ENCODE results near the gene THBS3.
"Not testable (repeated sequence)": the region's sequence is repeated elsewhere in the genome, so short reads cannot be mapped to it uniquely, and the experiment has no call there.

THBS3 gene

DNA sequence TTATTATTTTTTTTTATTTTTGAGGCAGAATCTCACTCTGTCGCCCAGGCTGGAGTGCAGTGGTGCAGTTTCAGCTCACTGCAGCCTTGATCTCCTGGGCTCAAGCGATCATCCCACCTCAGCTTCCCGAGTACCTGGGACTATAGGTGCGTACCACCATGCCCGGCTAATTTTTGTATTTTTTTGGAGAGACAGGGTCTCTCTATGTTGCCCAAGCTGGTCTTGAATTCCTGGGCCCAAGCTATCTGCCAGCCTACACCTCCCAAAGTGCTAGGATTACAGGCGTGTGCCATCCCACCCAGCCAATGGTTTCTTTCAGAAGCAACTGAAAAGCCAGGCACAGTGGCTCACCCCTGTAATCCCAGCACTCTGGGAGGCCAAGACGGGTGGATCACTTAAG lies 36.9 kb downstream of the THBS3 start:
- Histone ChIP-seq H3K4me3 (ENCODE audit: low read depth, low read length) (no peak overlapping the region), H3K36me3 (peaks cover 23% of the 10 kb centered on the region), H3K27me3 (ENCODE audit: insufficient read depth, low read depth, severe bottlenecking) (no peaks in the 10 kb centered on the region), H3K27ac (no peak overlapping the region), H3K9me3 (ENCODE audit: severe bottlenecking) (no peaks in the 10 kb centered on the region)
- TF ChIP-seq, protein P1, sequence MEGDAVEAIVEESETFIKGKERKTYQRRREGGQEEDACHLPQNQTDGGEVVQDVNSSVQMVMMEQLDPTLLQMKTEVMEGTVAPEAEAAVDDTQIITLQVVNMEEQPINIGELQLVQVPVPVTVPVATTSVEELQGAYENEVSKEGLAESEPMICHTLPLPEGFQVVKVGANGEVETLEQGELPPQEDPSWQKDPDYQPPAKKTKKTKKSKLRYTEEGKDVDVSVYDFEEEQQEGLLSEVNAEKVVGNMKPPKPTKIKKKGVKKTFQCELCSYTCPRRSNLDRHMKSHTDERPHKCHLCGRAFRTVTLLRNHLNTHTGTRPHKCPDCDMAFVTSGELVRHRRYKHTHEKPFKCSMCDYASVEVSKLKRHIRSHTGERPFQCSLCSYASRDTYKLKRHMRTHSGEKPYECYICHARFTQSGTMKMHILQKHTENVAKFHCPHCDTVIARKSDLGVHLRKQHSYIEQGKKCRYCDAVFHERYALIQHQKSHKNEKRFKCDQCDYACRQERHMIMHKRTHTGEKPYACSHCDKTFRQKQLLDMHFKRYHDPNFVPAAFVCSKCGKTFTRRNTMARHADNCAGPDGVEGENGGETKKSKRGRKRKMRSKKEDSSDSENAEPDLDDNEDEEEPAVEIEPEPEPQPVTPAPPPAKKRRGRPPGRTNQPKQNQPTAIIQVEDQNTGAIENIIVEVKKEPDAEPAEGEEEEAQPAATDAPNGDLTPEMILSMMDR (IDR thresholded peaks at IDR 0.05; ENCODE audit: low read depth, low read length), result no peak
- peak; percentile 8 for DNase-seq

DNA sequence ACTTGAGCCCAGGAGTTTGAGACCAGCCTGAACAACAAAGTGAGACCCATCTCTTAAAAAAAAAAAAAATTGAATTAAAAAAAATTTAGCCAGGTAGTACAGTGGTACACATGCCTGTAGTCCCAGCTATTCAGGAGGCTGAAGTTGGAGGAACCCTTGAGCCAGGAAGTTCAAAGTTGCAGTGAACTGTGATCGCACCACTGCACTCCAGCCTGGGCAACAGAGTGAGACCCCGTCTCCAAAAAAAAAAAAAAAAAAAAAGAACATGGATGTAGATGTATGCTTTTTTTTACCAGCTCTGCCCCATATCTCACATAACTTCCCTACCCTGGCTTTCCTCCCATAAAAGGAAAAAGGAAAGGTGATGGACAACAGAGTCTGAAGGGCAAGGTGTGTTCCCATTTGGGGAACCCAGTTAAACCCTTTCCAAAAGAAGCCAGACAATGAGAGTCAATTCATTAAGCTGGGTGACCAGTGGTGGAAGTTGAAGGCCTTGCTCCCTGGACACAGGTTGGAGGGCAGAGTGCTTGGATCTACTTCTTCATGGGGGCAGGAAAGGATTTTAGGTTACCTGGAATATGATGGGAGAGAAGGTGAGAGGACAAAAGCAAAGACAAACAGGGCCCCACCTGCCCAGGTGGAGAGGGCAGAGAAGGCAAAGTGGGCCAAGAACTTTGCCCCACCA lies 37.5 kb downstream of the THBS3 start:
- Histone ChIP-seq H3K4me3 (ENCODE audit: low read depth, low read length) (no peak overlapping the region), H3K36me3 (peaks cover 23% of the 10 kb centered on the region), H3K27ac (no peak overlapping the region), H3K9me3 (ENCODE audit: severe bottlenecking) (no peaks in the 10 kb centered on the region), H3K27me3 (ENCODE audit: insufficient read depth, low read depth, severe bottlenecking) (no peaks in the 10 kb centered on the region)
- DNase-seq, result peak; percentile 4
- TF ChIP-seq, protein P1 (IDR thresholded peaks at IDR 0.05; ENCODE audit: low read depth, low read length), result no peak

DNA sequence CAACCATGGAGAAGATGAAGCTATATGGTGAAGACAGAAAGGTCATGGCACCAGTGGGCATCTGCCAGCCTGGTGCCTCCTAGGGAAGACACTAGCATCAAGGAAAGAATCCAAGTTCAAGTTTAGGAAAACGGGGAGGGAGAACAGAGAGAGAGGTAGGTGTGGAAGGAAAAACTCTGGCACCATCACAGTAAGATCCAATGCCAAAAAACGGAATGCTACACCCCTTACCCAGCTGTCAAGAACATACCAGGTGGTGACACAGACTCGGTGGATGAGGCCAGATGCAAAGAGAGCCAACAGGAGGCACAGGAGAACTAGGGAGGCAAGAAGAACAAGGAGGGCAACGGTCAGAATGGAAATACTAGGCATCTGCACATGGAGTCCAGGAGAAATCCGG lies 38.2 kb downstream of the THBS3 start:
- TF ChIP-seq, protein P1 (IDR thresholded peaks at IDR 0.05; ENCODE audit: low read depth, low read length), result no peak
- peak; percentile 3 for DNase-seq
- H3K27ac ChIP-seq, result no peak overlapping the region
- peaks cover 2% of the 10 kb centered on the region for H3K9me3 ChIP-seq (ENCODE audit: severe bottlenecking)
- H3K36me3 ChIP-seq, result peaks cover 23% of the 10 kb centered on the region
- no peaks in the 10 kb centered on the region for H3K27me3 ChIP-seq (ENCODE audit: insufficient read depth, low read depth, severe bottlenecking)
- H3K4me3 ChIP-seq (ENCODE audit: low read depth, low read length), result no peak overlapping the region

DNA sequence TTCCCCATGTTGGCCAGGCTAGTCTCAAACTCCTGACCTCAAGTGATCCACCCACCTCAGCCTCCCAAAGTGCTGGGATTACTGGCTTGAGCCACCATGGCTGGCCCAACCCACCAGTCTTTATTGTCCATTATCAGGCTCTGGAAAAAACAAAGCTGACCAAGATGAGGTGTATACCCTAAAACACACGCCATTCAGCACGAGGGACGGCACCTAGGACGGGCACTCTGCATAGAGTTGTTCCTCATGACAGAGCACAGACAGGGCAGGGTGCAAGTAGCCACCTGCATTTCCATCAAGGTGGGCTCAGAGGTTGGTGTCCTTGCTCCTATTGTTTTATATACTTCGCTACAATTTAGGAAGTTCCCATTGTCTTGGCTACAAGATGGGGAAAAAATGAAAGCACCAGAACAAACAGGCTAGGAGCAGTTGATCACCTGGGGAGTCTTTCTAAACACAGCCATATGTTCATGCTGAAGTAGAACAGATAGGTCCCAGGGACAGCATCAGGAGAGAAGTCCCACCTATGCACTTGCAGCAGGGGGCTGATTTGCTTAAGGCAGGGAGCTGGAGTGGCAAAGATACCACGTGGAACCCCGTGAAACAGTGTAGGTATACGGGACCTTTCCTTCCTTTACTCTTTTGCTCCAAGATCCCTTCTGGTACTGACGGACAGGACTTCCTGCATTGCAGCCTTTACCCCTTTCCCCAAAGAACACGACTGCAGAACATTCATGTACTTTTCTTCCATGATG lies 39.1 kb downstream of the THBS3 start:
- Histone ChIP-seq H3K36me3 (peaks cover 23% of the 10 kb centered on the region), H3K27me3 (ENCODE audit: insufficient read depth, low read depth, severe bottlenecking) (no peaks in the 10 kb centered on the region), H3K27ac (no peak overlapping the region), H3K9me3 (ENCODE audit: severe bottlenecking) (peaks cover 2% of the 10 kb centered on the region), H3K4me3 (ENCODE audit: low read depth, low read length) (no peak overlapping the region)
- peak; percentile 14 for DNase-seq
- TF ChIP-seq, protein P1 (IDR thresholded peaks at IDR 0.05; ENCODE audit: low read depth, low read length), result no peak

DNA sequence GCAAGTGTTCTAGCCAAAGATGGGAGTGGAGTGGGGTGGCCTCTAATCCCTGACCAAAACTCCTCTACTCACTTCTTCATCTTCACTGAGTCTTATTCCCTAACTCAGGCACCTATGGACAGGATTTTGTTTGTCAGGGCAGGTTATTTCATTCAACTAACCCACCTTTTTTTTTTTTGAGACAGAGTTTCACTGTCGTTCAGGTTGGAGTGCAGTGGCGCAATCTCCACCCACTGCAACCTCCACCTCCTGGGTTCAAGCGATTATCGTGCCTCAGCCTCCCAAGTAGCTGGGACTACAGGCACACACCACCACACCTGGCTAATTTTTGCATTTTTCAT lies 39.6 kb downstream of the THBS3 start:
- H3K9me3 ChIP-seq (ENCODE audit: severe bottlenecking); H3K27ac ChIP-seq; H3K27me3 ChIP-seq (ENCODE audit: insufficient read depth, low read depth, severe bottlenecking): not testable (repeated sequence)

DNA sequence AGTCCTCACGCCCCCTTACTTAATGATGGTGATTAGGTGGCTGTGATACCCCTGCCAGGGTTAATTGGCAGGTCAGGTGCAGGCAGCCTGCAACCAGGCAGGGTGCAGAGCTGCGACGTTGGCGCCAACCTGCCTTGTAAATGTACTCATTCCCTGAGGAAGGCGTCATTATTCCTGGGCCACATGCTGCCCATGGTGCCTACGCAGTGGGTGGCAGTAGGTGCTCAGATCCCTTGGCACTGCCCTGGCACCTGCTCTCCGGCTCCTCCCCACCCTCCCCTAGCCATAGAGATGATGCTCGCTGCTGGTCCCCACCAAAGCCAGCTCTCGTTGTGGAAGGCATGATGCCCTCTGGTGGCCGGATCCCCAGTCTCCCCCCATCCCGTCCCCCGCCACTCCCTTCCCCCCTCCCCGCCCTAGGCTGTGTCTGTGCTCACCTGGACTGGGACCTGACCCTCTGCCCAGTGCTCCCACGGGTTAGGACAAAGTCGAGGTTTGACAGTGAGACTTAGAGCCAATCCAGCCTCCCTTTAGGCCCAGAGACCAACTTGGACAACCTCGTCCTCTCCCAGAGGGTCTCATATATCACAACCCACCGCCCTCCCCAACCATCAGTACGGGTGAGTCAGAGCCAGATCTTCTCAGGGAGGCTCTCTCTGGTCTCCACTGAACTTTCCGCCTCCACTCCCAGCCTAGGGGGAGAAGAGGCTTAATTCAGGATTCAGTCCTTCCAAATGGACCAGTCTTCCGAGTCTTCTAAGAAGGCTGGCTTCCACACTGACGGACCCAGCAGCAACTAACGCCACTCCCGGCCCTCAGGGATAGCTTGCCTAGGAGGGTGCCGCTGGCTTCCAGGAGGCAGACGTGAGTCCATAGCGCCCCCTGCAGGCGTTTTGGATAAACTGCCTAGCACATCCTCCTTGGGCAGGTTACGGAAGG lies 40.3 kb downstream of the THBS3 start:
- peak; percentile 99 for DNase-seq
- Histone ChIP-seq H3K9me3 (ENCODE audit: severe bottlenecking) (peaks cover 2% of the 10 kb centered on the region), H3K27ac (no peak overlapping the region), H3K4me3 (ENCODE audit: low read depth, low read length) (peak overlapping the region; percentile 45), H3K27me3 (ENCODE audit: insufficient read depth, low read depth, severe bottlenecking) (no peaks in the 10 kb centered on the region), H3K36me3 (peaks cover 23% of the 10 kb centered on the region)
- TF ChIP-seq, protein P1 (IDR thresholded peaks at IDR 0.05; ENCODE audit: low read depth, low read length), result peak; percentile 100

More for the DNA sequence above, 39.6 kb downstream of the THBS3 start:
- H3K36me3 ChIP-seq, result peaks cover 23% of the 10 kb centered on the region
- not testable (repeated sequence) for H3K4me3 ChIP-seq (ENCODE audit: low read depth, low read length); DNase-seq

Data from WERI-Rb-1 (cell line).